ENCODE results near the gene PPP1R16B.
"Not testable (repeated sequence)": the region's sequence is repeated elsewhere in the genome, so short reads cannot be mapped to it uniquely, and the experiment has no call there.

Gene PPP1R16B

GRCh38 chr20:38771621-38772020 lies 33.9 kb upstream of the PPP1R16B start:
- H3K4me3 ChIP-seq (ENCODE audit: low read length), result no peak overlapping the region
- H3K27me3 ChIP-seq (ENCODE audit: insufficient read depth, low read length), result no peaks in the 10 kb centered on the region
- H3K27ac ChIP-seq (ENCODE audit: low read length), result no peak overlapping the region
- peaks cover 76% of the 10 kb centered on the region for H3K36me3 ChIP-seq (ENCODE audit: insufficient read depth, low read depth, low read length)
- H3K9me3 ChIP-seq (ENCODE audit: insufficient read depth, low read depth, low read length), result no peaks in the 10 kb centered on the region; the same call in 1 of the 2 replicates
- no peak overlapping the region for H3K9ac ChIP-seq (ENCODE audit: low read depth, low read length)
- no peaks in the 10 kb centered on the region for H3K4me1 ChIP-seq (ENCODE audit: insufficient read depth, low read length)

- H3K4me3 ChIP-seq (ENCODE audit: low read length), result no peak overlapping the region
- no peak overlapping the region for H3K9ac ChIP-seq (ENCODE audit: low read depth, low read length)
- peaks cover 51% of the 10 kb centered on the region for H3K36me3 ChIP-seq (ENCODE audit: insufficient read depth, low read depth, low read length)
- H3K27me3 ChIP-seq (ENCODE audit: insufficient read depth, low read length), result no peaks in the 10 kb centered on the region
- H3K9me3 ChIP-seq (ENCODE audit: insufficient read depth, low read depth, low read length), result no peaks in the 10 kb centered on the region; the same call in 1 of the 2 replicates
- no peak overlapping the region for H3K27ac ChIP-seq (ENCODE audit: low read length)
- peaks cover 8% of the 10 kb centered on the region for H3K4me1 ChIP-seq (ENCODE audit: insufficient read depth, low read length)
Measured at GRCh38 chr20:38774167-38774566, 31.3 kb upstream of the PPP1R16B start.

GRCh38 chr20:38776363-38776762 lies 29.1 kb upstream of the PPP1R16B start:
- no peaks in the 10 kb centered on the region; the same call in 1 of the 2 replicates for H3K9me3 ChIP-seq (ENCODE audit: insufficient read depth, low read depth, low read length)
- no peak overlapping the region for H3K27ac ChIP-seq (ENCODE audit: low read length)
- H3K36me3 ChIP-seq (ENCODE audit: insufficient read depth, low read depth, low read length), result peaks cover 30% of the 10 kb centered on the region
- peaks cover 25% of the 10 kb centered on the region for H3K4me1 ChIP-seq (ENCODE audit: insufficient read depth, low read length)
- no peaks in the 10 kb centered on the region for H3K27me3 ChIP-seq (ENCODE audit: insufficient read depth, low read length)
- H3K4me3 ChIP-seq (ENCODE audit: low read length), result no peak overlapping the region
- no peak overlapping the region for H3K9ac ChIP-seq (ENCODE audit: low read depth, low read length)

GRCh38 chr20:38779247-38780097 lies 26.0 kb upstream of the PPP1R16B start:
- Histone ChIP-seq H3K4me1 (ENCODE audit: insufficient read depth, low read length) (peaks cover 25% of the 10 kb centered on the region), H3K9ac (ENCODE audit: low read depth, low read length) (peak overlapping the region; percentile 71), H3K4me3 (ENCODE audit: low read length) (peak overlapping the region; percentile 48; the same call in 1 of the 2 replicates), H3K27me3 (ENCODE audit: insufficient read depth, low read length) (no peaks in the 10 kb centered on the region), H3K36me3 (ENCODE audit: insufficient read depth, low read depth, low read length) (peaks cover 2% of the 10 kb centered on the region), H3K27ac (ENCODE audit: low read length) (peak overlapping the region; percentile 57), H3K9me3 (ENCODE audit: insufficient read depth, low read depth, low read length) (no peaks in the 10 kb centered on the region; the same call in 1 of the 2 replicates)

GRCh38 chr20:38782275-38782674 lies 23.2 kb upstream of the PPP1R16B start:
- H3K9me3 ChIP-seq (ENCODE audit: insufficient read depth, low read depth, low read length), result no peaks in the 10 kb centered on the region

GRCh38 chr20:38787870-38788269 lies 17.6 kb upstream of the PPP1R16B start:
- Histone ChIP-seq H3K27me3 (ENCODE audit: insufficient read depth, low read length) (no peaks in the 10 kb centered on the region), H3K36me3 (ENCODE audit: insufficient read depth, low read depth, low read length) (no peaks in the 10 kb centered on the region), H3K4me1 (ENCODE audit: insufficient read depth, low read length) (no peaks in the 10 kb centered on the region)

More at GRCh38 chr20:38782275-38782674, 23.2 kb upstream of the PPP1R16B start:
- H3K36me3 ChIP-seq (ENCODE audit: insufficient read depth, low read depth, low read length), result no peaks in the 10 kb centered on the region
- no peak overlapping the region for H3K4me3 ChIP-seq (ENCODE audit: low read length)
- no peaks in the 10 kb centered on the region for H3K27me3 ChIP-seq (ENCODE audit: insufficient read depth, low read length)
- H3K9ac ChIP-seq (ENCODE audit: low read depth, low read length), result no peak overlapping the region
- H3K4me1 ChIP-seq (ENCODE audit: insufficient read depth, low read length), result peaks cover 25% of the 10 kb centered on the region
- H3K27ac ChIP-seq (ENCODE audit: low read length), result no peak overlapping the region

GRCh38 chr20:38789503-38790199 lies 15.8 kb upstream of the PPP1R16B start:
- Histone ChIP-seq H3K27ac (ENCODE audit: low read length) (no peak overlapping the region), H3K27me3 (ENCODE audit: insufficient read depth, low read length) (no peaks in the 10 kb centered on the region), H3K4me3 (ENCODE audit: low read length) (no peak overlapping the region), H3K9ac (ENCODE audit: low read depth, low read length) (no peak overlapping the region), H3K4me1 (ENCODE audit: insufficient read depth, low read length) (no peaks in the 10 kb centered on the region), H3K9me3 (ENCODE audit: insufficient read depth, low read depth, low read length) (no peaks in the 10 kb centered on the region), H3K36me3 (ENCODE audit: insufficient read depth, low read depth, low read length) (no peaks in the 10 kb centered on the region)

More at GRCh38 chr20:38787870-38788269, 17.6 kb upstream of the PPP1R16B start:
- no peak overlapping the region for H3K27ac ChIP-seq (ENCODE audit: low read length)
- no peak overlapping the region for H3K4me3 ChIP-seq (ENCODE audit: low read length)
- H3K9ac ChIP-seq (ENCODE audit: low read depth, low read length), result no peak overlapping the region
- no peaks in the 10 kb centered on the region for H3K9me3 ChIP-seq (ENCODE audit: insufficient read depth, low read depth, low read length)

GRCh38 chr20:38790200-38791053 lies 15.1 kb upstream of the PPP1R16B start:
- H3K36me3 ChIP-seq (ENCODE audit: insufficient read depth, low read depth, low read length), result no peaks in the 10 kb centered on the region
- no peak overlapping the region for H3K27ac ChIP-seq (ENCODE audit: low read length)
- no peaks in the 10 kb centered on the region for H3K4me1 ChIP-seq (ENCODE audit: insufficient read depth, low read length)
- no peak overlapping the region for H3K4me3 ChIP-seq (ENCODE audit: low read length)
- H3K9me3 ChIP-seq (ENCODE audit: insufficient read depth, low read depth, low read length), result no peaks in the 10 kb centered on the region
- H3K27me3 ChIP-seq (ENCODE audit: insufficient read depth, low read length), result no peaks in the 10 kb centered on the region
- H3K9ac ChIP-seq (ENCODE audit: low read depth, low read length), result no peak overlapping the region

- Histone ChIP-seq H3K27ac (ENCODE audit: low read length) (no peak overlapping the region), H3K4me1 (ENCODE audit: insufficient read depth, low read length) (no peaks in the 10 kb centered on the region), H3K9me3 (ENCODE audit: insufficient read depth, low read depth, low read length) (no peaks in the 10 kb centered on the region), H3K36me3 (ENCODE audit: insufficient read depth, low read depth, low read length) (no peaks in the 10 kb centered on the region), H3K4me3 (ENCODE audit: low read length) (no peak overlapping the region), H3K27me3 (ENCODE audit: insufficient read depth, low read length) (no peaks in the 10 kb centered on the region), H3K9ac (ENCODE audit: low read depth, low read length) (no peak overlapping the region)
Measured at GRCh38 chr20:38791291-38791690, 14.2 kb upstream of the PPP1R16B start.

GRCh38 chr20:38791940-38792339 lies 13.6 kb upstream of the PPP1R16B start:
- Histone ChIP-seq H3K9me3 (ENCODE audit: insufficient read depth, low read depth, low read length) (no peaks in the 10 kb centered on the region), H3K36me3 (ENCODE audit: insufficient read depth, low read depth, low read length) (no peaks in the 10 kb centered on the region), H3K27me3 (ENCODE audit: insufficient read depth, low read length) (no peaks in the 10 kb centered on the region), H3K9ac (ENCODE audit: low read depth, low read length) (no peak overlapping the region), H3K4me3 (ENCODE audit: low read length) (no peak overlapping the region), H3K4me1 (ENCODE audit: insufficient read depth, low read length) (no peaks in the 10 kb centered on the region), H3K27ac (ENCODE audit: low read length) (no peak overlapping the region)

GRCh38 chr20:38794057-38794456 lies 11.4 kb upstream of the PPP1R16B start:
- H3K27ac ChIP-seq (ENCODE audit: low read length); H3K27me3 ChIP-seq (ENCODE audit: insufficient read depth, low read length); H3K4me3 ChIP-seq (ENCODE audit: low read length): not testable (repeated sequence)

More at GRCh38 chr20:38794057-38794456, 11.4 kb upstream of the PPP1R16B start:
- H3K4me1 ChIP-seq (ENCODE audit: insufficient read depth, low read length); H3K9ac ChIP-seq (ENCODE audit: low read depth, low read length); H3K36me3 ChIP-seq (ENCODE audit: insufficient read depth, low read depth, low read length); H3K9me3 ChIP-seq (ENCODE audit: insufficient read depth, low read depth, low read length): not testable (repeated sequence)

Data from iPS-20b (cell line).